Superior temporal gyrus (tissue), 1 donor: ENCODE data around the gene GNG7.
"Not testable (repeated sequence)": the region's sequence is repeated elsewhere in the genome, so short reads cannot be mapped to it uniquely, and the experiment has no call there.

Experiments
- DNase-seq: peaks from one replicate; pipeline ENCODE4 v3.0.0-alpha.2; 2016; ENCODE audit errors: extremely low spot score

The GNG7 gene

GRCh38 chr19:2713170-2713569 lies 10.7 kb upstream of the GNG7 start:
- DNase-seq = not testable (repeated sequence)

DNA sequence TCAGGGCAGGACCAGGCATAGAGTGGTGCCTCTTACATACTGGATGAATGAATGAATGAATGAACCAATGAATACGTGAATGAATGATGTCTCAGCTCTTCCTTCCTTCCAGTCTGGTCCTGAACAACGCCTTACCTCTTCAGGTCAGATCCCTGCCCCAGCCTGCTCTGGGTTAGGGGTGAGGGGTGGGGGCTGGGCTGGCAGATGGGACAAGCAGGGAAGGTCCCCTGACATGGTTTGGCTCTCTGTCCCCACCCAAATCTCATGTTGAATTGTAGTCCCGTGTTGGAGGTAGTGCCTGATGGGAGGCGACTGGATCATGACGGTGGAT lies 9.3 kb upstream of the GNG7 start:
- DNase-seq = no peak

DNA sequence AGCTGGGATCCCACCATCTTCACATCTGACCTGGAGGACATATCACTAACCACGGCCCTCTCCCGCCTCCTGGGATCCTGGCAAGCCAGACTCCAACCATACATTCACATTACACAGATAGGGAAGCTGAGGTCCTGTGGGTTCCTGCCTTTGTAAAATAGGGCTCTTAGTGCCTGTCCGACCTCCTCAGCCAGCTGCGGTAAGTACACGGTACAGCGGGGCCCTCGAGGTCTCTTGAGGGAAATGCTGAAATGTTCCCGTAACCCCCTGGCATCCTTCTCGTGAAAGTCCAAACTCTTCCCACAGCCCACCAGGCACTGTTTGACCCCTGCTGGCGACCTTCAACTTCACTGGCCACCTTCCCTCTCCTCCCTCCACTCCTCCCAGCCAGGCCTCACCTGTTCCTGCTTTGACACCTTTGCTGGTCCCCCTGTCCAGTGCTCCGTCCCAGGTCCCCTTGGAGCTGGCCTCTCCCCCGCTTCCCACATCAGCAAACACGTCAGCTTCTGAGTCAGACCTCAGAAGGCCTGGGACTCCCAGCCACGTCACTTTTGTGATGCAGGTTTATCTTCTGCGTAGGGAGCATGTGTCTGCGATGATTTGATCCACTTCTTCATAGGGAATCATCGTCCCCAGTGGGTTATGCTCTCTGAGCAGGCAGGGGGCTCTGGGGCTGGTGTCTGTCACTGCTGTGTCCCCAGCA lies 8.8 kb upstream of the GNG7 start:
- DNase-seq = no peak

DNA sequence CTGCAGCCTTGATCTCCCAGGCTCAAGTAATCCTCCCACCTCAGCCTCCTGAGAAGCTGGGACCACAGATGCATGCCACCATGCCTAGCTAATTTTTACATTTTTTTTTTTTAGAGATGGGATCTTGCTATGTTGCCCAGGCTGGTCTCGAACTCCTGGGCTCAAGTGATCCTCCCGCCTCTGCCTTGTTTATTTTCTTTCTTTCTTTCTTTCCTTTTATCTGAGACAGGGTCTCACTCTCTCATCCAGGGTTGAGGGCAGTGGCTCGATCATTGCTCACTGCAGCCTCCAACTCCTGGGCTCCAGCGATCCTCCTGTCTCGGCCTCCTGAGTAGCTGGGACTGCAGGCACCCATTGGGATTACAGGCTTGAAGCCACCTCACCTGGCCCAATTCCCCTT lies 3.8 kb upstream of the GNG7 start:
- no peak for DNase-seq

- DNase-seq = peak; percentile 2
These were observed 1.3 kb upstream of the GNG7 start for GRCh38 chr19:2703691-2704216.

DNA sequence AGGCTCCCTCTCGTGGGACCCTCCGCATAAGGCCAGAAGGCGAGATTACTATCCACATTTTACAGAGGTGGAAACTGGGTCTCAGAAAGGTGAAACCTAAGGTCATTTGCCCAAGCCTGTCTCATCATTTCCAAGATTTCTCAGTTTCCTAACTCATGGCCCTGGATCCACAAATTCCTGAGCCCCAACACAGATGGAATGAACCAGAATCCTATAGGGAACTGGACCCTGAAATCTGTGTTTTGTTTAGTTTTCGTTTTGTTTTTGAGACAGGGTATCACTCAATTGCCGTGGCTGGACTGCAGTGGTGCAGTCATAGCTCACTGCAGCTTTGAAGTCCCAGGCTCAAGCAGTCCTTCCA lies 563 bp upstream of the GNG7 start:
- DNase-seq = peak; percentile 2

GRCh38 chr19:2701361-2702169 lies 929 bp downstream of the GNG7 start:
- DNase-seq = no peak

DNA sequence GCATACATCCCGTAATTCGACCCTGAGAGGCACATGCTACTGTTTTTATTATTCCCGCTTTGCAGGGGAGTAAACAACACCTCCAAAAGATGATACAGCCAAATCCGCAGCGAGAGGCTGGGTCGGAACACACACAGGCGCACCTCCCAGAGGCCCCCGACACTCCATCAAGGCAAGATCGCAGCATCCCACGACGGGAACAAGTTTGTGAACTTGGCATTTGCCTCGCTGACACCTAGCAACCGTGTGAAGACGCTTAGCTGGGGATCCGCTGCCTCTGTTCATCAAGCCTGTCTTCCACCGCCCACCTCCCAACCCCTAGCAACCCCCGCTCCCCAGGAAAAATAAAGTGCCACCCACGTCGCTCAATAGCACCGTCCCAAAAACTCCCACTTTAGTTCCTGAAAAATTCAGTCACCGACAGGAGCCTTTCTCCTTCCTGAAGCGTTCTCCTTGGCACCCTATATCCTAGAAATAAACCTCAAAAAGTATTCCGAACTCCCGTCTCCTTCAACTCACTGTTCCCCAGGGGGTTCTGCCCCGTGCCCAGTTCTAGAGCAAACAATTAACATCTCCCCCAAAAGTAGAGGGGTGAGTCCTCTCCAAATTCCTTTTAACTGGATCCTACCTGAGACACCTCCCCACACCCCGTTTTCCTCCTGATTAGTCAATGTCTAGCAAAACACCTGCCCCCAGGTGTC lies 1.7 kb downstream of the GNG7 start:
- peak; percentile 42 for DNase-seq

GRCh38 chr19:2699413-2700140 lies 2.9 kb downstream of the GNG7 start:
- peak; percentile 30 for DNase-seq

DNA sequence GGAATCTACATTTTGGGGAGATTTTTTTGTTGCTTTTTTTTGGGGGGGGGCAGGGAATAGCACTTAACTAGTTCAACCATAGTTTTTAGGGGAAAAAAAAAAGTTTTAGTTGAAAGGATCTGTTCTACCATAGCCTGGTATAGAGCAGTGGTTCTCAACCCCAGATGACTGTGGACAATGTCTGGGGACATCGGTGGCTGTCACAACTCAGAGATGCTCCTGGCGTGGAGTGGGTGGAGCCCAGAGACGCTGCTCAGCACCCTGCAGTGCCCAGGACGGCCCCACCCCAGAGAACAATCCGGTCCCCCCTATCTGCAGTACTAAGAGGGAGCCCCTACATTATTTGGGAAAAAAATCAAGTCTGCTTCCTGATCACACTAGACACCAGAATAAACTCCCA lies 8.3 kb downstream of the GNG7 start:
- peak; percentile 44 for DNase-seq

- peak; percentile 39 for DNase-seq
These were observed 8.9 kb downstream of the GNG7 start for GRCh38 chr19:2693492-2694160.

DNA sequence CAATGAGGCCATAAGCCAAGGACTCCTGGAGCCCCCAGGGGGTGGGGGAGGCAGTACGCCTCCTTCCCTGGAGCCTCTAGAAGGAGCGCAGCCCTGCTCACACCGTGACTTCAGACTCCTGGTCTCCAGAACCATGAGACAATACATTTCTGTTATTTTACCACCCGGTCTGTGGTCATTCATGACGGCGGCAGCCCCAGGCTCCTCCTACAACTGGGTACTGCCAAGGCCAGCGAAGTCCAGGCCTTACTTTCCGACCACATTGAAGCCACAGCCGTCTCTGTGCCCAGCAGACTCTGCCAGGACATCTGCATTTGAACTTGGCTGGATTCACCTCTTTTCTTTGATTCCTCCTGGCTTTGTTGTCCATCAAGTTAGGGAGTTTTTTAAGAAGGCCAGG lies 10.5 kb downstream of the GNG7 start:
- peak; percentile 92 for DNase-seq

DNA sequence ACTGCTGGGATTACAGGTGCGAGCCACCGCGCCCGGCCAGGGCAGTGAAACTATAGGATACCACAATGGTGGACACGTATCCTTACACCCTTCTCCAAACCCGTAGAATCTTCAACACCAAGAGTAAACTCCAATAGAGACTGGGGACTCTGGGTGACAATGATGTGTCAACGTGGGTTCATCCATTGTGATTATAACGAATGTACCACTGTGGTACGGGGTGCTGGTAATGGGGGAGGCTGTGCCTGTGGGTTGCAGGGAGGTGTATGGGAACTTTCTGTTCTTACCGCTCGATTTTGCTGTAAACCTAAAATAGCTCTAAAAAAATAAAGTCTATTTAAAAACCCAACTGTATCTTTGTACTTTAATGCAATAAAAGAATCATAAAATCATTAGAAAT lies 11.6 kb downstream of the GNG7 start:
- DNase-seq = no peak

- DNase-seq = no peak
These were observed 16.1 kb downstream of the GNG7 start for GRCh38 chr19:2686360-2686759.

GRCh38 chr19:2685204-2685704 lies 17.2 kb downstream of the GNG7 start:
- no peak for DNase-seq

DNA sequence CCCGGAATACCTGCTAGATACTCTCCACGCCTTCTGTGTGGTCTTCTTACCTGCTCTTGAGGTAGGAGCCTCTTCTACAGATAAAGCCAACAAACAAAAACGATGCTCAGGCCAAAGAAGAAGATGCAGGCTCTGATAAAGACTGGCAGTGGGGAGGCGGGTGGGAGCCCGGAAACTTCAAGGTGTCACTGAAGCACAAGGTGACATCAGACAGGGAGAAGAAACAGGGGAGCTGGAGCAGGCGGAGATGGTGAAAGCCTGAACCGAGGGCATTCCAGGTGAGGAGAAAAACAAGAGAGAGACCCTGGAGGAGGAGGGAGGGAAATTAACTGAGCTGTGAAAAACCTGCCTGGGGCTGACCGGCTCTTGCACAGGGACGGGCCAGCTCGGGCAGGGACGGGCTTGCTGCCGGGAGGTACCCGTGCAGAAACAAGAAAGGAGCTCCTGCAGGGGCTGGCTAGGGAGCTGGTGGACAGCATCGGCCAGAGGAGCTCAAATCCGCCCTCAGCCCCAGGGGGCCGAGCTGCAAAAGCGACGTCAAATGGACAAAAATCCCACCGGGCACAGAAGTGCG lies 19.0 kb downstream of the GNG7 start:
- no peak for DNase-seq

- DNase-seq = no peak
These were observed 21.7 kb downstream of the GNG7 start for GRCh38 chr19:2680808-2681207.

DNA sequence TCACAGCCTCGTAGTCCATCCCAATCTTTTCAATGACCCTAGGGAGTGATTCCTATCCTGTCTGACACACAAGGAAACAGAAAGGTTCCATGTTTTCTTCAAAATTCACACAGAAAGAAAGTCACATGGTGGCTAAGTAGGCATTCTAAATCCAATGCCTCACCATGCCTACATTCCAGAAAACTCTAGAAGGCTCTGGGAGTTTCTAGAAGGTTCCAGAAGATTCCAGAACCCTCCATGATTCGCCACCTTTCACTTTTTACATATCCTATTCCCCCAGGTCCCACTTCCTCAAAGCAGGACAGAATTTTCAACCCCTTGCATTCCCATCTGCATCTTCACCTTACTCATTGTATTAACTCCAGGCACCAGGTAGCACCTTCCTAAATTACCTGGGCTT lies 23.1 kb downstream of the GNG7 start:
- DNase-seq = peak; percentile 8

- DNase-seq = not testable (repeated sequence)
These were observed 23.5 kb downstream of the GNG7 start for GRCh38 chr19:2678948-2679347.

DNA sequence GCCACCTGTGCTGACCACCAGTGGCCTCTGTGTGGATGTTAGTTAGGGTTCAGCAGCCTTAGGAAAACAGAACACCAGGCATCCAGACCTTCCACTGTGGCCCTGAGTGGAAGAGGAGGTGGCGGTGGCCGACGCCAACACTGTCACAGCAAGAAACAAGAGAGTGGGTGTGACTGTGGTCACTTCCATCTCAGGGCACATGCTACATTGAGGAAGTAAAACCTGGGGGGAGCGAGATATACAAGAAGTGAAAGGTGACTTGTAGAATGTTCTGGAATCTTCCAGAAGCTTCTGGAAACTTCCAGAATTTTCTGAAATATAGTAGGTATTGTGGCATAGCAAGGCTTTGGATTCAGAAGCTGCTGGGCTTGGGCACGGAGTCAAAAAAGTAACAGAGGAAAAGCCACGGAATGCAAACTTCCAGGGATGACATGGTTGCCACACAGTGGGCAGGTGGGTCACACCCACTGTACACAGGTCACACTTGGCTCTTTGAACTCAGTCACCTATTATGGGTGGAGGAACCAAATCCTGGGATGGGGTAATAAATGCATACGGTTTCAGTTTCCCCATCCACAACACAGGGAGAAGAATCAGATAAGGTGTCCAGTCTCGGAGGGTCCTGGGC lies 24.3 kb downstream of the GNG7 start:
- DNase-seq = peak; percentile 8
